Measurements from ENCODE around the gene SP3. TPM values are rescaled to one million over a fixed set of nuclear protein-coding genes. Genes with fewer than 3 reads are reported as not detected.
A peak's percentile ranks its signal among the peaks of the same experiment; 100 is the strongest.

SP3 gene
- total and polyA plus RNA-seq, 10 donors, result 17.4 to 140 (median 99.0) TPM

DNA sequence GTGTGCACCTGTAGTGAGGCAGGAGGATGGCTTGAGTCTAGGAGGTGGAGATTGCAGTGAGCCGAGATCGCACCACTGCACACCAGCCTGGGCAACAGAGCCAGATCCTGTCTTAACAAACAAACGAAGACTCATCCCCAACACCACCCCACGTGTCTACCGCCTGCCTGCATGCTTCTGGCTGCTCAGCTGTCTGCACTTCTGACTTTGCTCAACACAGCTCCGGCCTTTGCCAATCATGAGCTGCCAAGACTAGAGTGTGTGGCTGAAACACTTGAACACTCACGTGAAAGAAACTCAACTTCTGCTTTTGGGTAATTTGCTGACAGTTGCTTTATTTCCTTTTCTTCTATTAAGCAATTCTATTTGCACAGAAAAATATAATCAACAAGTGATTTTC lies 32.1 kb upstream of the SP3 start:
- Histone ChIP-seq H3K9me3 (no peaks in the 10 kb centered on the region), H3K27me3 (replicated peaks in 1 of 7) (no peaks in the 10 kb centered on the region), H3K4me3 (peak overlapping the region in 1 of 8 donors; percentile 50), H3K27ac (peak overlapping the region; percentile 2 to 84 (median 75)), H3K36me3 (no peaks in the 10 kb centered on the region), H3K4me1 (peaks cover 0 to 39% (median 19%) of the 10 kb centered on the region in 6 donors)
- TF ChIP-seq POLR2A (IDR thresholded peaks at IDR 0.05) (no peak), POLR2AphosphoS5 (IDR thresholded peaks at IDR 0.05) (peak in 2 of 3 donors; percentile 68 to 86), CTCF (IDR thresholded peaks at IDR 0.05 in 8 of 11, conservative IDR thresholded peaks at IDR 0.05 in 3 of 11) (no peak)
- 24 to 41% (median 33%) methylated on average over 7 of the region's 7 CpGs for WGBS, 5 donors
- intact Hi-C loops (cut with DNase I; ENCODE audit: low total_unique reads), result no loop called here
- peak; percentile 94 for DNase-seq

- WGBS, 5 donors, result 40 to 98% (median 88%) methylated on average over 2 of the region's 2 CpGs
- no peak for DNase-seq
- Histone ChIP-seq H3K27me3 (replicated peaks in 1 of 7) (no peaks in the 10 kb centered on the region), H3K9me3 (no peaks in the 10 kb centered on the region), H3K36me3 (no peaks in the 10 kb centered on the region), H3K27ac (peak overlapping the region; percentile 2 to 84 (median 75)), H3K4me1 (peaks cover 4 to 43% (median 23%) of the 10 kb centered on the region in 6 donors), H3K4me3 (peak overlapping the region in 1 of 8 donors; percentile 50)
- TF ChIP-seq POLR2AphosphoS5 (IDR thresholded peaks at IDR 0.05) (no peak), POLR2A (IDR thresholded peaks at IDR 0.05) (no peak), CTCF (IDR thresholded peaks at IDR 0.05 in 8 of 11, conservative IDR thresholded peaks at IDR 0.05 in 3 of 11) (no peak)
- intact Hi-C loops (cut with DNase I; ENCODE audit: low total_unique reads), result no loop called here
Measured at GRCh38 chr2:173996766-173997165, 31.6 kb upstream of the SP3 start.

GRCh38 chr2:173993459-173993858 lies 28.3 kb upstream of the SP3 start:
- TF ChIP-seq POLR2A (IDR thresholded peaks at IDR 0.05), result no peak
- TF ChIP-seq CTCF (IDR thresholded peaks at IDR 0.05 in 8 of 11, conservative IDR thresholded peaks at IDR 0.05 in 3 of 11), result no peak
- TF ChIP-seq POLR2AphosphoS5 (IDR thresholded peaks at IDR 0.05), result no peak
- Histone ChIP-seq H3K9me3 (no peaks in the 10 kb centered on the region), H3K27me3 (replicated peaks in 1 of 7) (no peaks in the 10 kb centered on the region), H3K27ac (no peak overlapping the region), H3K4me1 (peaks cover 8 to 46% (median 33%) of the 10 kb centered on the region in 6 donors), H3K36me3 (no peaks in the 10 kb centered on the region), H3K4me3 (no peak overlapping the region)
- intact Hi-C loops (cut with DNase I; ENCODE audit: low total_unique reads), result no loop called here
- DNase-seq, result no peak
- 40 to 69% (median 55%) methylated on average over 1 of the region's 1 CpG for WGBS, 5 donors

DNA sequence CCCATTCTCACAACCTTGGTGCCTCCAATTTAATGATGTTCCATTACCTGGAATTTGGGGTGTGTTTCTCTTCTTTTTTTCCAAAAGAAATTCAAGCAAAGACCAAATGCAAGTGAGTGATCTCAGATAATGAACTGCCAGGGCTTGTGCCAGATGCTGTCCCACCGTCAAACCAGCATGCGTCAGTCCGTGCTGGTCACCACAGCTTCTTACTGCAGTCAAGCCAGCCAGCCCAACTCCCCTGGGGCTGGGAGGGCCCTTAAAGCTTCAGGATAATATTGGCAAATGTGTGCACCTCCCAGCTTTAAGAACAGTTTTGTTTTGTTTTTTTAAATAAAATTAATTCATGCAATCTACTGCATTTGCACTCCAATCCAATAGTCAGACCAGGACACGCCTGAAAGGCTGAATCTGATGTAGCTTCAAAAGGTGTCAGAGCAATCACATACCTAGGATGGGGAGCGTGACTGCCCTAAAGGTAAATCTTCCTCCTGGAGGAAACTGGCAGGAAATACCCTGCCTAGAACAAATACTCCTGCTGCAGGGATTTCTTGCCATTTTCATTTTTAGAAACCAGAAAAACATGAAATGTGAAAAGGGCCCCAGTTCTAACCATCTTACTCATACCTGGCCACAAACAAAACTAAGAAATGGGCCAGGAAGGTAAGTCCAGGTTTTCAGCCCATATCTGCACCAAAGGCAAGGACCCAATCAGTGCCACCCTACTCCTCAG lies 26.8 kb upstream of the SP3 start:
- H3K4me3 ChIP-seq, result no peak overlapping the region
- no peaks in the 10 kb centered on the region for H3K27me3 ChIP-seq (replicated peaks in 1 of 7)
- intact Hi-C loops (cut with DNase I; ENCODE audit: low total_unique reads), result no loop called here
- WGBS, 5 donors, result 69 to 93% (median 84%) methylated on average over 5 of the region's 5 CpGs
- peaks cover 0 to 36% (median 23%) of the 10 kb centered on the region in 6 donors for H3K4me1 ChIP-seq
- no peaks in the 10 kb centered on the region for H3K9me3 ChIP-seq
- no peak for TF ChIP-seq CTCF (IDR thresholded peaks at IDR 0.05 in 8 of 11, conservative IDR thresholded peaks at IDR 0.05 in 3 of 11)
- no peak for TF ChIP-seq POLR2AphosphoS5 (IDR thresholded peaks at IDR 0.05)
- TF ChIP-seq POLR2A (IDR thresholded peaks at IDR 0.05), result no peak
- DNase-seq, result no peak
- no peaks in the 10 kb centered on the region for H3K36me3 ChIP-seq
- H3K27ac ChIP-seq, result peak overlapping the region in 4 of 8 donors; percentile 6 to 76 (median 54)
